GM19397 (cell line): Measurements from ENCODE around the gene BANF2.
"Not testable (repeated sequence)": the region's sequence is repeated elsewhere in the genome, so short reads cannot be mapped to it uniquely, and the experiment has no call there.

Experiments used
- ATAC-seq: cut with Tn5 transposase; IDR thresholded peaks from one replicate; pipeline ENCODE4 v1.9.1; 2021; ENCODE audit warnings: mild to moderate bottlenecking, moderate library complexity; ENCODE audit not compliant: unreplicated experiment

Gene BANF2

DNA sequence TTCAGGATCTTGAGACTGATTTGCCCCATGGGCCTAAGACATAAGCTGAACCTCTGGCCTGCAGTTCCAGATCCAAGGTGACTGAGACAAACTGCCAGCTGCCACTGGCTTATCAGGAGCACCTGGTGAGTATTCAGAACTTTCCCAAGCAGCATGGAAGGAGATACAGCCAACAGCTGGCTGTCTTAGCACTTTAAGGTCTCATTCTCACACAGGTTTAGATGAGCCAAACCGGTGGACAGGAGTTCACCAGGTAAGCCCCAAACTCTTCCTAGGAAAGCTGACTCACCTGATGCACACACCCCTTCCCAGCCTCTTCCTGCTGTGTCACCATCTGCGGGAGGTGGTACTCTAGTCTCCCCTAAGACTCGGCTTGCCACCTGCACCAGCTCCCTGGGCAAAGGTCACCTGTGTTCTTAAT is at the start of gene BANF2:
Gene BANF2, plus strand, starts transcription at position 36 of the 421 bp plus-strand sequence. CDS start 25,060 bp downstream, outside the sequence.
- no peak for ATAC-seq

DNA sequence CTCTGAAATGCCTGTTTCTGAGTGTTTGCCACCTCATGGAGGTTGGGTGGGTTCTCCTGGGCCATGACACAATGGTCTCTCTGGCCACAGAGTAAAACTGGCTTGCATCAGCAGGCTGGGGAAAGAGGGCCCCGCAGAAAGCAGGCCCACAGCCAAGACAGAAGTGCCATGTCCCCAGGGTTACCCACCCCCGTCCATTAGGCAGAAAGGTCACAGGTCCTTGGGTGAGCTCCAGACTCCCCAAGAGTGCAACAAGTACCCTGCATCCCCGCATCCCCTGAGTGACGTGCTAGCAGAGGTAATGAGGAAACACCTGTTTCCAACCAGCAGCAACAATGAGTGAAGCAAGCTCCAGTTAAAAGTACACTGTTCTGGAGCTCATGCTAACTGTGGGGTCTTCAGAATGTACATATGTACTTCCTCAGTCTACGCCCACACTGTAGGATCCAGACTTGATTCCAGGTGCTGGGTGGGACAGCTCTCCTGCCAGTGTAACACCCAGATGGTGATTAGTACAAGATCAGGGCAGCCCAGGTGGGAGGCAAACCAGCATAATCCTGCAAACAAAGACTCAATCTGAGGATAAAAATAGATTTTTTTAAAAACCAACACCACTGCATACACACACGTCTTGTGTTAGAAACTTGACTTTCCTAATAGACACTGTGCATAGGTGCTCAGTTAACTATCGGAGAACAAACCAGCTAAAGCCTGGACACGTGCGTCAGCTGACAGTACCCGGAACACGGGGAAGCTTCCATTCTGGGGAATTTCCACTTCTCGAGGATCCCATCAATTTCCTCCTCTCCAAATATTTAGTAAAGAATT is 49.3 kb upstream of the BANF2 start:
- ATAC-seq: no peak

GRCh38 chr20:17651129-17651759 is 48.5 kb upstream of the BANF2 start:
- no peak for ATAC-seq

- no peak for ATAC-seq
These were observed 47.9 kb upstream of the BANF2 start for GRCh38 chr20:17651760-17652388.

GRCh38 chr20:17652411-17652810 is 47.4 kb upstream of the BANF2 start:
- no peak for ATAC-seq

DNA sequence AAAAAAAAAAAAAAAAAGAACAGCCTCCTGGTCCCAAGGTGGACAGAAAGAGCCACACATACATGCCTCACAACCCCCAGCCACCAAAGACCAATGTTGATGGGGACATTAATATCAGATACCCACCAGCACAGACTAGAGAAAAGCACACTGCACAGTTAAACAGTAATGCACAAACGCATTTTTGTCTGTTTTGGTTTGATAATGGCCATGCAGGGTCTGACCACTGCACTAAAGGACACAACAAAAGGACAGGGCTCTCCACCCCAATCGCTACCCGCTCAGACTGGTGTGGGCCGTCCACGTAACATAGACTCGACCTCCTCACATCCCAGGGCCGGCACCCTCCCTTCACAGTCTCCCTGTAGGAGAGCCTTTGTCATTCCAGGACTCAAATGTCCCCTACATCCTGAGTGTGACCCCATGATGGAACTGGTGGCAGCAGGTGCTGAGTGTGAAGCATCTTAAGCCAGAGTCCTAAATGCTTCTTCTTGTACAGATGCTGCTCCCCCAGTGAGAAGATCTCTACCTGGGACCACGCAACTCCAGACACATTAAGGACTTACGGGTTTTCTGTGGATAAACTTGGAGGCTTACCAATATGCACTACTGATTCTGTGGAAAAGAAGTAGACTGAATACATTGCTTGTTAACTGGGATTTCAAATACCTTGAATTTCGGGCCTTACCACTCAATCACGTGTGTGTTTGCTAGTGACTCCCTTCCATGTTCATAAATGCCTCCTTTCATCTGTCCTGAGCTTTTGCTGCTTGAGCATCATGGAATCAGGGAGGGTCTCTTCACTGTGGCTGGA is 45.7 kb upstream of the BANF2 start:
- no peak for ATAC-seq

GRCh38 chr20:17654649-17655285 is 45.0 kb upstream of the BANF2 start:
- no peak for ATAC-seq

DNA sequence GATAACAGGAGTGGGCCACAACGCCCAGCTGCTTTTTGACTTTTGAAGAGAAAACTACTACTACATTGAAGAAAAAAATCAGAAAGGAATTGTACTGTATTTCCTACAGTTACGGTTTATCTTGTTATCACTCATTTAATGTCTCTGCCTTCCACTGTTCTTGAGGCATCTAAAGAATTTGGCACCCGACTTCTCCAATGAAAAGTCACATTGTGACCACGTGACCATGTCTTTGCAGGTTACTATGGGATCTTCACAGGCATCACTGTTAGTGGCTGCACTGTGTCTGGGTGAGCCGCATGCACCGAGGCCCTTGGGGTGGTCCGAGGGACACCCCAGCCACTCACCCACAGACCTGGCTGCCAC is 44.5 kb upstream of the BANF2 start:
- no peak for ATAC-seq

GRCh38 chr20:17655865-17656479 is 43.8 kb upstream of the BANF2 start:
- no peak for ATAC-seq

- no peak for ATAC-seq
These were observed 42.5 kb upstream of the BANF2 start for GRCh38 chr20:17657079-17657825.

GRCh38 chr20:17657898-17658647 is 41.7 kb upstream of the BANF2 start:
- no peak for ATAC-seq

- no peak for ATAC-seq
These were observed 41.1 kb upstream of the BANF2 start for GRCh38 chr20:17658648-17658993.

DNA sequence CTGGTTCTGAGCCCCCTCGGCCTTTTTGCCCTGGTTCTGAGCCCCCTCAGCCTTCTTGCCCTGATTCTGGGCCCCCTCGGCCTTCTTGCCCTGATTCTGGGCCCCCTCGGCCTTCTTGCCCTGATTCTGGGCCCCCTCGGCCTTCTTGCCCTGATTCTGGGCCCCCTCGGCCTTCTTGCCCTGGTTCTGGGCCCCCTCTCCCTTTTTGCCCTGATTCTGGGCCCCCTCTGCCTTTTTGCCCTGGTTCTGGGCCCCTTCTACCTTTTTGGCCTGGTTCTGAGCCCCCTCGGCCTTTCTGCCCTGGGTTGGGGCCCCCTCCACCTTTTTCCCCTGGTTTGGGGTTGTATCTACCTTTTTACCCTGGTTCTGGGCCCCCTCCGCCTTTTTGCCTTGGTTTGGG is 40.4 kb upstream of the BANF2 start:
- ATAC-seq: not testable (repeated sequence)

- no peak for ATAC-seq
These were observed 40.0 kb upstream of the BANF2 start for GRCh38 chr20:17659801-17660200.

DNA sequence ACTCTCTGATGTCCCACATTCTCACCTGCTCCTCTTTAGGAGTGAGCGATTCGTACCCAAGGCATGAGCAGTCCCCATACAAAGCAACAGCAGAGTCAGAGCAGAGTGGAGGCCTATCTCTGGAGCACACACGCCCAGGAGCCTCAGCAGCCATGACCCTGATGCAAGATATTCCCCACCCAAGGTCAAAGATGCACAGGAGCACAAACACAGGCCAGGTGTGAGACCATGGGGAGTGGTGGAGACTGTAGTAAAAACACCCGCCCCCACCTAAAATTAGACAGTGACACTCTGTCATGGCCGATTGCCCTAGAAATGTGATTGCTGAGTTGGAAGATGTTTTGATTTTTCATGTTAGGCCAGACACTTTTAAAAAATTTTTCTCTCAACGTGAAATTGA is 39.1 kb upstream of the BANF2 start:
- ATAC-seq: no peak

- ATAC-seq: no peak
These were observed 38.5 kb upstream of the BANF2 start for GRCh38 chr20:17661121-17661744.

DNA sequence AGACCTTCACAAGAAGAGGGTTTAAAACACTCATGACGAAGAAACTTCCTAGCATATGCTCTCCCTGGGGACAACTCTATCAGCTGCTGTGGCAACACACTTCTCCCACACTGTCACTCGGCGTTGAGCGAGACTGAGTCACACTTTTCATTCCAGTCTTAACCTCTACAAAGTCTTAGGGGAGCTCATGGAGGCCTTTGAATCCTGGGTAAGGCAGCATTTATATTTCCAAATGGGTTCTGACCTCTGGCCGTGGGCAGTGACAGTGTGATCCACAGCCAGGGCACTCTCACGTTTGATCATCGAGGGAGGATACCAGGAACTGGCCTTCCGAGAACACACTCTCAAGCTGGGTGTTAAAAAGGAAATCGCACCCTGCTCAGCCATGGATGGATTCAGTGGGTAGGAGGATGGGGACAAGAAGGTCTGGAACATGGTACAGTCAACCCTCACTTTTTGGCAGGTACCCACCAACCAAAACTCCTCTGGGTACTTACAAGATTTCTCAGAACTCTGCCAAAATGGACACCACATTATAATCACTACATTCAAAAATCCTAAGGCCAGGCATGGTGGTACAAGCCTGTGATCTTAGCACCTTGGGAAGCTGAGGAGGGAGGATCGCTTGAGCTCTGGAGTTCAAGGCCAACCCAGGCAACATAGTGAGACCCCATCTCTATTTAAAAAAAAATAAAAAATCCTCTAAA is 37.3 kb upstream of the BANF2 start:
- no peak for ATAC-seq

- no peak for ATAC-seq
These were observed 36.7 kb upstream of the BANF2 start for GRCh38 chr20:17663040-17663399.
